GM12891 (cell line): ENCODE results near the gene GALNT7.

Experiments
- POLR2A ChIP-seq: IDR thresholded peaks from 2 replicates; pipeline ENCODE4 v1.6.1; 2011; ENCODE audit warnings: low read depth, low read length, control low read depth
- TAF1 ChIP-seq: IDR thresholded peaks from 2 replicates; pipeline ENCODE4 v1.6.1; 2011; ENCODE audit warnings: low read depth, low read length, control low read depth

DNA sequence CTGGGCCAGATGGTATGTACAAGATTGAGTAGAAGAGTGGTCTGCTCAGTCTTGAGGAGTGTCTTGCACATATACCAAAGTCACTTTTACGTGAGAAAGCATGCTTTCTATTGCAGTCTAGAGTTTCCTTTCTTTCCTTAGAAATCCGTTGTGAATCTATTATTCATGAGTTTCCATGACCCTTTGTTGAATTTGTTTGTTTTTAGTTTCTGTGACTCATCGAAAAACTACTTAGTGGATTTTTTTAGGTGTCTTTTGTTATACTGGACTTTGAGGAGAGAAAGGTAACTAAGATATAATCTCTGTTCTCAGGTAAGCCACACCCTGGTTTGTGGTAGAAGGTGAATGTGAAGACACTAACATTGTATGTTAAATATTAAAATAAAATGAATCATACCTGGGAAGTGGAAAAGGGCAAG is 23.0 kb downstream of the GALNT7 start:
- TF ChIP-seq POLR2A (no peak), TAF1 (no peak)
